ENCODE results near the gene ABI3BP.

Gene ABI3BP

DNA sequence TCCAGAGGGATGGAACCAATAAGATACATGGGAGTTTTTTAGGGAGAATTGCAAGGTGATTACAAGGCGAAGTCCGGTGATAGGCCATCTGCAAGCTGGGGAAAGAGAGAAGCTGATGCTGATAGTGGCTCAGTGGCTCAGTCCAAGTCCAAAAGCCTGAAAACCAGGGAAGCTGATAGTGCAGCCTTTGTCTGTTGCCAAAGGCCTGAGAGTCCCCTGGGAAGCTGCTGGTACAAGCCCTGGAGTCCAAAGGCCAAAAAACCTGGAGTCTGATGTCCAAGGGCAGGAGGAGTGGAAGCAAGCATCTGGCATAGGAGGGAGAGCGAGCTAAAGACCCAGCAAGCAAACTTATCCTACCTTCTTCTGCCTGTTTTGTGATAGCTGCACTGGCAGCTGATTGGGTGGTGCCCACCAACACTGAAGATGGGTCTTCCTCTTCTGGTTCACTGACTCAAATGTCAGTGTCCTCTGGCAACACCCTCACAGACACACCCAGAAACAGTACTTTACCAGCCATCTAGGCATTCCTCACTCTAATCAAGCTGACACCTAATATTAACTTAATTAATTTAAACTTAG, 267.2 kb downstream of the ABI3BP start:
- DNase-seq (ENCODE audit: low read depth), result no peak

DNA sequence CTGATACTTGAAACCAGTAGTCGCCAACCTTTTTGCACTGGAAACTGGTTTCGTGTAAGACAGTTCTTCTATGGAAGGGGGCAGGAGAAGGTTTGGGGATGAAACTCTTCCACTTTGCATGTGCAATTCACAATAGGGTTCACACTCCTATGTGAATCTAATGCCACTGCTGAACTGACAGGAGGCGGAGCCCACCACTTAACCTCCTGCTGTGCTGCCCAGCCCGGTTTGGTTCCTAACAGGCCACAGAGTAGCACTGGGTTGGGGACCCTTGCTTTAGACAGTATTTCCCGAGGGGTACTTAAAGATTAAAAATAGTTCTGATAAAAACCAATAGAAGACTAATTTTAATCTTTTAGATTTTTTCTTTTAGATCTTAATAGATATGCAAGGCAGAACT, 272.8 kb downstream of the ABI3BP start:
- no peak for DNase-seq (ENCODE audit: low read depth)

- DNase-seq (ENCODE audit: low read depth), result no peak
Measured at GRCh38 chr3:100719136-100719535, 274.1 kb downstream of the ABI3BP start.

DNA sequence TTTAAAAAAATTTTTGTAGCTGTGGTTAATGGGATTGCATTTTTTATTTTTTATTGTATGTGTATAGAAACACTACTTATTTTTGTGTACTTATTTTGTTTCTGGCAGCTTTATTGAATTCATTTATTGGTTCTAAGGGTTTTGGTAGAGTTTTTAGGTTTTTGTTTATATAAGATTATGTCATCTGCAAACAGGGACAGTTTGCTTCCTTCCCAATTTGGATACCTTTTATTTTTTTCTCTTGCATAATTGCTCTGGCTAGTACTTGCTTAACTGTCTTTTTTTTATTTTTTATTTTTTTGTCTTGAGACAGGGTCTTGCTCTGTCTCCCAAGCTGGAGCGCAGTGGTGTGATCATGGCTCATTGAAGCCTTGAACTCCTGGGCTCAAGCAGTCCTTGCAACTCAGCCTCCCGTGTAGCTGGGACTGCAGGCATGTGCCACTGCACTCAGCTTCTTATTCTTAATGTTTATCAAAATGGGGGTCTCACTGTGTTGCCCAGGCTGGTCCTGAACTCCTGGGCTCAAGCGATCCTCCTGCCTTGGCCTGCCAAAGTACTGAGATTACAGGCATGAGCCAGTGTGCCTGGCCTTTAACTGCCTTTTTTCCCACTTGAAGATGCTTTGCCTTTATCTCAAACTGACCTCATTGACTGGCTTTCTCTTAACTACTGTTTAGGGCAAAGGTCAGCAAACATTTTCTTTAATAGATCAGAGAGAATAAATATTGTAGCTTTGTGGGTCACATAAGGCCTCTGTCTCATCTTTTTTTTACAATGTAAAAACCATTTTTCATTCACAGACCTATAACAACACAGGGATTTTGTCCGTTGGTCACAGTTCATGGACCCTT, 275.4 kb downstream of the ABI3BP start:
- DNase-seq (ENCODE audit: low read depth), result no peak

DNA sequence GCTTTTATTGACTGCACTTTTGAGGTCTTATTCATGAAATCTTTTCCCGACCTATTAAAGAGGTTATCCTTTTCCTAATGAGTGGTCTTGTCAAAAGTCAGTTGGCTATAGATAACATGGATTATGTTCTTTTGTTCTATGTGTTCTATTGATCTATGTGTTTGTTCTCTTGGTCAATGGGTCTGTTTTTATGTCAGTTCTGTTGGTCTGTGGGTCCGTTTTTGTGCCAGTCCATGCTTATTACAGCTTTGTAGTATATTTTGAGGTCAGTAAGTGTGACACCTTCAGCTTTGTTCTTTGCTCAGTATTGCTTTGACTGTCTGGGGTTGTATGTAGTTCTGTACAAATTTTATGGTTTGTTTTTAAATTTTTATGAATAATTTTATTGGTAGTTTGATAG, 276.2 kb downstream of the ABI3BP start:
- no peak for DNase-seq (ENCODE audit: low read depth)

DNA sequence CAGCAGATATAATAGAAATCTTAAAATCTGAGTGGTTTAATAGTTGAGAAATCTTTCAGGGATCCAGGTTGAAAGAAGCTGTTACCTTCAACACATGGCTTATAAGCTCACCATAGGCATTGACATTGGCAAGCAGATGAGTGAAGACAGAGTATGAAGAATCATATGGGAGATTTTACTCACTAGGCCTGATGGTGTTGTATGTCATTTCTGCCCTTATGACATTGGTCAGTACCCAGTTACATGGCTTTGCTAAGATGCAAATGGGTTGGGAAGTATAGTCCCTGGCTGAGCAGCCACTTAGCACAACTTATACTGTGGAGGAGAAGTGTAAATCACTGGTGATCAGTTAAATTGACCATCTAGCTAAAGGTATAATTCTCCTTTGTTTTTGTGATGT, 278.0 kb downstream of the ABI3BP start:
- DNase-seq (ENCODE audit: low read depth), result no peak

GRCh38 chr3:100710261-100710968, 282.8 kb downstream of the ABI3BP start:
- peak; percentile 61 for DNase-seq (ENCODE audit: low read depth)

- DNase-seq (ENCODE audit: low read depth), result peak; percentile 3
Measured at GRCh38 chr3:100709842-100710260, 283.4 kb downstream of the ABI3BP start.

GRCh38 chr3:100708989-100709841, 284.0 kb downstream of the ABI3BP start, which contains the start of gene TFG:
TSS of gene TFG (plus strand) at chr3:100709494. CDS start at chr3:100713686, 4,192 bp downstream.
- DNase-seq (ENCODE audit: low read depth), result peak; percentile 96

- no peak for DNase-seq (ENCODE audit: low read depth)
Measured at GRCh38 chr3:100708644-100708988, 284.6 kb downstream of the ABI3BP start.

- no peak for DNase-seq (ENCODE audit: low read depth)
Measured at GRCh38 chr3:100706365-100706764, 286.9 kb downstream of the ABI3BP start.

- DNase-seq (ENCODE audit: low read depth), result no peak
Measured at GRCh38 chr3:100703865-100704264, 289.4 kb downstream of the ABI3BP start.

GRCh38 chr3:100702980-100703345, 290.3 kb downstream of the ABI3BP start:
- DNase-seq (ENCODE audit: low read depth), result no peak

DNA sequence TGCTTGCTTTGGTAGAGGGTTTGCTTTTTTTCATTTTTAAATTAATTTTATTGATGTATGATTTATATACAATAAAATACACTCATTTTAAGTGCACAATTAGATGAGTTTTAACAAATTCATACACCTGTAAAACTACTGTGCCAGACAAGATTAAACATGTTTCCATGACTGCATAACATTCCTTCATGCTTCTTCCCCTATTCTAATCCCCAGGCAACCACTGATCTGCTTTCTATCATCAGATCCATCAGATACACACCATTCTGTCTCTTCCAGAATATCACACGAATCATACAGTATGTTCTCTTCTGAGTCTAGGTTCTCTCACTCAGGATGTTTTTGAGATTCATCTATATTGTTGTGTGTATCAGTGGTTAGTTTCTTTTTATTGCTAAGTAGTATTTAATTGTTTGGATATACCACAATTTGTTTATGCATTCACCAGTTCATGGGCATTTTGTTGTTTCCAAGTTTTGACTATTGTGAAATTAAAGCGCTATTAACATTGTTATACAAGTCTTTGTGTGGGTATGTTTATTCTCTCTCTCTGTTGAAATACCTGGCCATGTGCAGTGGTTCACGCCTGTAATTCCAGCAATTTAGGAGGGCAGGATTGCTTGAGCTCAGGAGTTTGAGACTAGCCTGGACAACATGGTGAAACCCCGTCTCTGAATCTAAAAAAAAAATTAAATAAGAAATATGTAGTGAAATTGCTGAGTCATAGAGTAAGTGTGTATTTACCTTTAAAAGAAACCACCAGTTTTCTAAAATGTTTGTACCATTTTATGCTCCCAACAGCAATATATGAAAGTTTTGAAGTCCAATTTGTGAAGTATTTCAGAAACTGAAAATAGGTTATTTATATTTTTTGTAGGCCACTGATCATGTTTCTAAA, 290.9 kb downstream of the ABI3BP start:
- no peak for DNase-seq (ENCODE audit: low read depth)

DNA sequence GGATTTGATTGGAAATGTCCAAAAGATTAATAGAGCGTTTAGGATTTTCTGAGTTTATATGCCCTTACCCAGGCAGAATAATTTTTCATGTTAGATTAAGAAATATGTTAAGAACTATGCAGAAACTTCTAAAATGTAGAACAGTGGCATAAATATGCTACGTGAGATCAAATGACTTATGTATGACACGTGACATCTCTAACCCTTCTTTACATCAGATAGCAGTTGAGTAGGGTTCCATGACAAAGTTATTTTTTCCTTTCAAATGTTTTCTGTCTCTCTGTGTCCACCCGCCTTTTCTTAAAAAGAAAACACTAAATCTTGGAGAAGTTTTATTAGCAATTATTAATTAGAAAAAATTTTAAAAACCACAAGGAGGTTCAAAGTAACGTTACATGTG, 292.5 kb downstream of the ABI3BP start:
- DNase-seq (ENCODE audit: low read depth), result no peak

Data from activated T-cell treated with anti-CD3 and anti-CD28 coated beads for 24 hours (primary cell).